ENCODE results near the gene PRKCE. TPM values are rescaled to one million over a fixed set of nuclear protein-coding genes. Genes with fewer than 3 reads are reported as not detected.

The PRKCE gene
- total RNA-seq, 1 experiment from 2014 or later: 21.7 TPM

DNA sequence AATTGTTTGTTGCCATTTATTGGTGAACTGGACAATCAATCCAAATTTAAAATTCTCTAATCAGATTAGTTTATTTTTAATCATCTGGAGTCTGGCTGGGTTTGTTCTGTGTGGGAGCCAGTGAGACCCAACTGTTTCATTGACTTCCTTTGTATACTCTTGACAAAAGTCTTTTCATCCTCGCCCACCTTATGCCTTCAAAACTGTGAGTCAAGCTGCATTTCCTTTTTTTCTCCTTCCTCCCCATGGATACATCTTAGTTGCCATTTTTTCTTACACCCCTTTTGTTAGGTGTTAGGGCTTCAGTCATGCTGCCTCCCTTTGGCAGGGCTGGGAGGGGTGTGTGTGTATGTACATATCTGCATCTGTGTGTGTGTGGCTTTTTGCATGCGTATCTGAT is 117.6 kb downstream of the PRKCE start:
- BruUV-seq (replicated peaks): no TSS peak
- Histone ChIP-seq H4K20me1 (ENCODE audit: insufficient read depth) (no peaks in the 10 kb centered on the region), H3K79me2 (ENCODE audit: low read depth) (0 out of 2 replicates have a peak, but pooled peaks cover 10% of the 10 kb centered on the region)

DNA sequence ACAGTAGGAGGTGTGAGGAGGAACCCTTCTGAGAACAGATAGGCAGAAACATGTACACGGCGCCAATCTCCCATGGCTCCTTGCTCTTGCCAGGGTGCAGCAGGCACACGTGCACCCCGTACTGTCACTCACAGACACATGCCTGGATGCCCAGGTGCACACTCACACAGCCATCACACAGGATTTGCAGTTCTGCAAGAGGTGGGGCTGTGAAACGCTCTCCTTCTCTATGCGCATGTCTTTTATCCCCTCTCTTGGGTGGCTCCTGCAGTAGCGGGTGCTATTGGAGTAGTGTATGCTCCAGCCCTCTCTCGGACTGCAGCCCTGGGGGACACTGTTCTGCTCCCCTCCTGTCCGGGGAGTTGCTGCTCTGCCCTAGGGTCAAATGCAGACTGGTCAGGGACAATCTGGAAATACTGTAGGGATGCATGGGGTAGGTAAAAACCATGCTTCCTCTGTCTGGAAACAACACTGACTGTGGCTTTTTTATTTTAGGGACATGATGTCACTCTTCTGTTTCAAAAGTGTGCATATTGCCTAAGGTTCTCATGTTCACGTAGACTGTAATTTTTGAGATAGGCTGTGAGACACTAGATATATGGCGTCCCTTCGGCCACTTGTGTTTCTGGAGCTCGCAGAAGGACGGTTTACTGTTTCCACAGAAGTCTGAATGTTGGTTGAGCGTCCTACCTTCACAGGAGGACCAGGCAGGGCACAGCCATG is 118.5 kb downstream of the PRKCE start:
- no TSS peak for BruUV-seq (replicated peaks)
- no peaks in the 10 kb centered on the region for H3K27me3 ChIP-seq (ENCODE audit: insufficient read depth, low read depth)

More for the DNA sequence above, 117.6 kb downstream of the PRKCE start:
- Histone ChIP-seq H3K9me3 (ENCODE audit: insufficient read depth, low read depth) (no peaks in the 10 kb centered on the region), H3K9me2 (ENCODE audit: insufficient read depth) (no peaks in the 10 kb centered on the region), H3K36me3 (ENCODE audit: low read depth) (no peaks in the 10 kb centered on the region), H3K4me1 (replicated peaks; ENCODE audit: insufficient read depth) (no peaks in the 10 kb centered on the region), H3K27ac (no peak overlapping the region), H2AFZ (no peak overlapping the region), H3K4me3 (no peak overlapping the region), H3K27me3 (ENCODE audit: insufficient read depth, low read depth) (no peaks in the 10 kb centered on the region), H3K4me2 (no peak overlapping the region), H3F3A (ENCODE audit: insufficient read depth, low read depth) (no peaks in the 10 kb centered on the region)
- CTCF ChIA-PET: no interaction called here
- DNase-seq: no peak
- no peak for TF ChIP-seq EZH2 (IDR thresholded peaks at IDR 0.05; ENCODE audit: low read depth)
- TF ChIP-seq, protein P1, sequence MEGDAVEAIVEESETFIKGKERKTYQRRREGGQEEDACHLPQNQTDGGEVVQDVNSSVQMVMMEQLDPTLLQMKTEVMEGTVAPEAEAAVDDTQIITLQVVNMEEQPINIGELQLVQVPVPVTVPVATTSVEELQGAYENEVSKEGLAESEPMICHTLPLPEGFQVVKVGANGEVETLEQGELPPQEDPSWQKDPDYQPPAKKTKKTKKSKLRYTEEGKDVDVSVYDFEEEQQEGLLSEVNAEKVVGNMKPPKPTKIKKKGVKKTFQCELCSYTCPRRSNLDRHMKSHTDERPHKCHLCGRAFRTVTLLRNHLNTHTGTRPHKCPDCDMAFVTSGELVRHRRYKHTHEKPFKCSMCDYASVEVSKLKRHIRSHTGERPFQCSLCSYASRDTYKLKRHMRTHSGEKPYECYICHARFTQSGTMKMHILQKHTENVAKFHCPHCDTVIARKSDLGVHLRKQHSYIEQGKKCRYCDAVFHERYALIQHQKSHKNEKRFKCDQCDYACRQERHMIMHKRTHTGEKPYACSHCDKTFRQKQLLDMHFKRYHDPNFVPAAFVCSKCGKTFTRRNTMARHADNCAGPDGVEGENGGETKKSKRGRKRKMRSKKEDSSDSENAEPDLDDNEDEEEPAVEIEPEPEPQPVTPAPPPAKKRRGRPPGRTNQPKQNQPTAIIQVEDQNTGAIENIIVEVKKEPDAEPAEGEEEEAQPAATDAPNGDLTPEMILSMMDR (conservative IDR thresholded peaks at IDR 0.05): no peak
- POLR2A ChIA-PET (ENCODE audit: unreplicated experiment): no interaction called here
- intact Hi-C loops (cut with micrococcal nuclease; ENCODE audit: unreplicated experiment): no loop called here

DNA sequence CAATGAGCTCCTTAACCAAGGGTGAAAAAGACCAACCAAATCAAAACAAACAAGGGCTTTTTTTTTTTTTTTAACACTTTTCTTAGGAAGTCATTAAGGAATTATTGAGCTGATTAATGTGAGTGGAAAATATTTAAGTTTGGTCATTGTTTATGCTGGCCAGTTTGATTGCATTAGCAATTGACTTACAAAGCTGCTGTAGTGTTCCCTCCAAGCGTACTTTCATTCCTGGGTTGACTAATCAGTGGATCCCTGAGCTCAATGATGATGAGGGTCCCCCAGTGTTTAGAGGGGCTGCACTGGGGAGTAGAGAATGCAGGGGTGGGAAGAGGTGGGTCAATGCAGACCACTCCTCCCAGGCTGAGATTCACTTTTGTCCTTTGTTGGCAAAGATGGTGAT is 119.3 kb downstream of the PRKCE start:
- H3K36me3 ChIP-seq (ENCODE audit: low read depth): no peaks in the 10 kb centered on the region
- H3K4me3 ChIP-seq: no peak overlapping the region
- H3K9me2 ChIP-seq (ENCODE audit: insufficient read depth): no peaks in the 10 kb centered on the region
- no peak for DNase-seq
- H3K9me3 ChIP-seq (ENCODE audit: insufficient read depth, low read depth): no peaks in the 10 kb centered on the region
- no peak overlapping the region for H3K27ac ChIP-seq
- intact Hi-C loops (cut with micrococcal nuclease; ENCODE audit: unreplicated experiment): no loop called here
- BruUV-seq (replicated peaks): no TSS peak
- H3K79me2 ChIP-seq (ENCODE audit: low read depth): 0 out of 2 replicates have a peak, but pooled peaks cover 5% of the 10 kb centered on the region
- no peak for TF ChIP-seq EZH2 (IDR thresholded peaks at IDR 0.05; ENCODE audit: low read depth)
- TF ChIP-seq, protein P1 (conservative IDR thresholded peaks at IDR 0.05): no peak
- H4K20me1 ChIP-seq (ENCODE audit: insufficient read depth): peaks cover 2% of the 10 kb centered on the region; the same call in 1 of the 2 replicates
- H3K4me2 ChIP-seq: no peak overlapping the region
- ChIA-PET CTCF (interaction anchor here (0.6 kb wide), 1 partner anchor 1513 kb away, joined by 3 read pairs; no protein-coding TSS in a partner anchor), POLR2A (ENCODE audit: unreplicated experiment) (interaction anchor here (0.6 kb wide), 1 partner anchor 149 kb away, joined by 9 read pairs; no protein-coding TSS in a partner anchor)
- no peaks in the 10 kb centered on the region for H3F3A ChIP-seq (ENCODE audit: insufficient read depth, low read depth)
- no peaks in the 10 kb centered on the region for H3K4me1 ChIP-seq (replicated peaks; ENCODE audit: insufficient read depth)
- no peak overlapping the region for H2AFZ ChIP-seq
- H3K27me3 ChIP-seq (ENCODE audit: insufficient read depth, low read depth): no peaks in the 10 kb centered on the region

More for the DNA sequence above, 118.5 kb downstream of the PRKCE start:
- TF ChIP-seq, protein P1 (conservative IDR thresholded peaks at IDR 0.05): no peak
- no peak for TF ChIP-seq EZH2 (IDR thresholded peaks at IDR 0.05; ENCODE audit: low read depth)
- Histone ChIP-seq H3K9me3 (ENCODE audit: insufficient read depth, low read depth) (no peaks in the 10 kb centered on the region), H3F3A (ENCODE audit: insufficient read depth, low read depth) (no peaks in the 10 kb centered on the region), H3K79me2 (ENCODE audit: low read depth) (0 out of 2 replicates have a peak, but pooled peaks cover 10% of the 10 kb centered on the region), H3K9me2 (ENCODE audit: insufficient read depth) (no peaks in the 10 kb centered on the region), H4K20me1 (ENCODE audit: insufficient read depth) (no peaks in the 10 kb centered on the region), H3K4me3 (no peak overlapping the region), H3K4me1 (replicated peaks; ENCODE audit: insufficient read depth) (no peaks in the 10 kb centered on the region), H2AFZ (no peak overlapping the region), H3K4me2 (no peak overlapping the region), H3K27ac (no peak overlapping the region), H3K36me3 (ENCODE audit: low read depth) (no peaks in the 10 kb centered on the region)
- CTCF ChIA-PET: interaction anchor here (0.6 kb wide), 1 partner anchor 1512 kb away, joined by 3 read pairs; no protein-coding TSS in a partner anchor
- DNase-seq: no peak
- POLR2A ChIA-PET (ENCODE audit: unreplicated experiment): no interaction called here
- intact Hi-C loops (cut with micrococcal nuclease; ENCODE audit: unreplicated experiment): no loop called here
